CD4-positive, alpha-beta T cell treated with Interleukin-6 for 4 hours (primary cell): ENCODE data around the gene ZC3H6.

Experiments used
- DNase-seq: peaks from one replicate; pipeline ENCODE4 v3.0.0-alpha.2; 2020; ENCODE audit warnings: mixed read lengths

ZC3H6 gene

GRCh38 chr2:112275311-112275886 is at the start of gene ZC3H6:
TSS of gene ZC3H6 (plus strand) at chr2:112275597. CDS start at chr2:112275995, 398 bp downstream.
- peak; percentile 98 for DNase-seq

GRCh38 chr2:112229348-112229747 is 46.0 kb upstream of the ZC3H6 start:
- no peak for DNase-seq

GRCh38 chr2:112230371-112230770 is 45.0 kb upstream of the ZC3H6 start:
- DNase-seq = no peak

- no peak for DNase-seq
These were observed 35.5 kb upstream of the ZC3H6 start for GRCh38 chr2:112239862-112240261.

GRCh38 chr2:112242384-112242783 is 33.0 kb upstream of the ZC3H6 start:
- no peak for DNase-seq

- no peak for DNase-seq
These were observed 32.2 kb upstream of the ZC3H6 start for GRCh38 chr2:112243233-112243632.

GRCh38 chr2:112244854-112245253 is 30.5 kb upstream of the ZC3H6 start:
- DNase-seq = no peak

- DNase-seq = no peak
These were observed 24.1 kb upstream of the ZC3H6 start for GRCh38 chr2:112251271-112251670.

GRCh38 chr2:112253261-112253815 is 22.1 kb upstream of the ZC3H6 start:
- no peak for DNase-seq

- DNase-seq = peak; percentile 96
These were observed 20.7 kb upstream of the ZC3H6 start, which contains the start of gene ZC3H8 for GRCh38 chr2:112254466-112255240. TSS of gene ZC3H8 (minus strand) at chr2:112255042. CDS start at chr2:112254981, 61 bp downstream.

GRCh38 chr2:112255875-112256274 is 19.5 kb upstream of the ZC3H6 start:
- DNase-seq = no peak

- DNase-seq = no peak
These were observed 18.7 kb upstream of the ZC3H6 start for GRCh38 chr2:112256654-112257053.

GRCh38 chr2:112257575-112257974 is 17.8 kb upstream of the ZC3H6 start:
- DNase-seq = no peak

GRCh38 chr2:112259509-112260294 is 15.7 kb upstream of the ZC3H6 start:
- DNase-seq = peak; percentile 90

- DNase-seq = no peak
These were observed 15.1 kb upstream of the ZC3H6 start for GRCh38 chr2:112260295-112260625.

- no peak for DNase-seq
These were observed 12.5 kb upstream of the ZC3H6 start for GRCh38 chr2:112262876-112263275.

- no peak for DNase-seq
These were observed 6.8 kb upstream of the ZC3H6 start for GRCh38 chr2:112268547-112268946.

GRCh38 chr2:112272669-112273068 is 2.7 kb upstream of the ZC3H6 start:
- no peak for DNase-seq

- DNase-seq = no peak
These were observed 2.0 kb upstream of the ZC3H6 start for GRCh38 chr2:112273349-112273748.

- peak; percentile 80 for DNase-seq
These were observed 733 bp downstream of the ZC3H6 start for GRCh38 chr2:112275887-112276773.

- no peak for DNase-seq
These were observed 1.6 kb downstream of the ZC3H6 start for GRCh38 chr2:112276954-112277353.

GRCh38 chr2:112277596-112278220 is 2.3 kb downstream of the ZC3H6 start:
- no peak for DNase-seq
